Hepatocyte (in vitro differentiated cells): ENCODE results near the gene SNCG.
"Not testable (repeated sequence)": the region's sequence is repeated elsewhere in the genome, so short reads cannot be mapped to it uniquely, and the experiment has no call there.

Experiments
- CTCF ChIP-seq: fragments of 200-600 bp; sonication (generic); IDR thresholded peaks from 2 replicates; pipeline ENCODE4 v1.5.1; 2016; ENCODE audit warnings: antibody characterized with exemption, mild to moderate bottlenecking; ENCODE audit not compliant: poor library complexity
- EZH2phosphoT487 ChIP-seq: fragments of 200-600 bp; sonication (generic); IDR thresholded peaks from one replicate; pipeline ENCODE4 v1.6.1; 2018; ENCODE audit warnings: antibody characterized with exemption, mild to moderate bottlenecking, low read depth, moderate library complexity; ENCODE audit not compliant: unreplicated experiment, severe bottlenecking

GRCh38 chr10:86978457-86978856 lies 20.1 kb downstream of the SNCG start:
- not testable (repeated sequence) for TF ChIP-seq CTCF, EZH2phosphoT487
